Measurements from ENCODE around the gene ETV6.

Gene ETV6

DNA sequence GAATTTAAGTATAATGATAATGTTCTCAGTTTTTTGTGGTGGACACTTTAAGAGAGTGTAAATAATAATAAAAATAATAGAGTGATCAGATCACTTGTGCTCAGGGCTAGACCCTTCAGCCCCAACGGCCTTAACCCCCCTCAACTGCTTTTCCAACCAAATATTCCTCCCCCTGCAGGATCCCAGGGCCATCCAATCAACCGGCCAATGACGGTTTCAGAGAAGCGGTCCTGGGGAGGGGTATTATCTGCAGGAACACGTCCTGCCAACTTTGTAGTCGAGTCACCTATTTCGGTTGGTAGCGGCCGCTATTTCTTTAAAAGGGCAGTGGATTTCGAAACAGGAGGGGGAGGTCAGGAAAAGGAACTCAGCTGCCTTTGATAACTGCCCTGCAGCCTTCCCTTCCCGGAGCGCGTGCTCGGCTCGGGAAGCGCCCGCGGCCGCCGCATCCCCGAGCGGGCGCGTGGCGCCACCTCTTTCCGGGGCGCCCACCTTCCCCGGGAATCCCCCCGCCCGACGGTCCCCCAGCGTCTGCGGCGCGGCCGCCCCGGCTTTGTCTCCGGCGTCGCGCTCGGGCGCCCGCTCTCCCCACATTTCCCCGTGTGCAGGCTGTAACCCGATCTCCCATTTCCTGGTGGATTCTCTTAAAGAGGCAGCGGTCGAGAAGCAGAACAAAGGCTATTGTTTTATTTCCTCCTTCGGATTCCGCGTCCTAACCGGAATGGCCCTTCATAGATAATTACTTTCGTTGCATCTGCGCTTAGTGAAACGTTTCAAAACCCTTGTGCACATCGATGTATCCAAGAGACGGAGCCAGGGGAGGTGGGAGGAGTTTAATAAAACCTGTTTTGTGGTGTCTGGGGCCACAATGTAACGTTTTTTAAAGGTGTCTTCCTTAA, 711 bp upstream of the ETV6 start:
- TF ChIP-seq, protein P1, sequence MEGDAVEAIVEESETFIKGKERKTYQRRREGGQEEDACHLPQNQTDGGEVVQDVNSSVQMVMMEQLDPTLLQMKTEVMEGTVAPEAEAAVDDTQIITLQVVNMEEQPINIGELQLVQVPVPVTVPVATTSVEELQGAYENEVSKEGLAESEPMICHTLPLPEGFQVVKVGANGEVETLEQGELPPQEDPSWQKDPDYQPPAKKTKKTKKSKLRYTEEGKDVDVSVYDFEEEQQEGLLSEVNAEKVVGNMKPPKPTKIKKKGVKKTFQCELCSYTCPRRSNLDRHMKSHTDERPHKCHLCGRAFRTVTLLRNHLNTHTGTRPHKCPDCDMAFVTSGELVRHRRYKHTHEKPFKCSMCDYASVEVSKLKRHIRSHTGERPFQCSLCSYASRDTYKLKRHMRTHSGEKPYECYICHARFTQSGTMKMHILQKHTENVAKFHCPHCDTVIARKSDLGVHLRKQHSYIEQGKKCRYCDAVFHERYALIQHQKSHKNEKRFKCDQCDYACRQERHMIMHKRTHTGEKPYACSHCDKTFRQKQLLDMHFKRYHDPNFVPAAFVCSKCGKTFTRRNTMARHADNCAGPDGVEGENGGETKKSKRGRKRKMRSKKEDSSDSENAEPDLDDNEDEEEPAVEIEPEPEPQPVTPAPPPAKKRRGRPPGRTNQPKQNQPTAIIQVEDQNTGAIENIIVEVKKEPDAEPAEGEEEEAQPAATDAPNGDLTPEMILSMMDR (conservative IDR thresholded peaks at IDR 0.05): no peak

DNA sequence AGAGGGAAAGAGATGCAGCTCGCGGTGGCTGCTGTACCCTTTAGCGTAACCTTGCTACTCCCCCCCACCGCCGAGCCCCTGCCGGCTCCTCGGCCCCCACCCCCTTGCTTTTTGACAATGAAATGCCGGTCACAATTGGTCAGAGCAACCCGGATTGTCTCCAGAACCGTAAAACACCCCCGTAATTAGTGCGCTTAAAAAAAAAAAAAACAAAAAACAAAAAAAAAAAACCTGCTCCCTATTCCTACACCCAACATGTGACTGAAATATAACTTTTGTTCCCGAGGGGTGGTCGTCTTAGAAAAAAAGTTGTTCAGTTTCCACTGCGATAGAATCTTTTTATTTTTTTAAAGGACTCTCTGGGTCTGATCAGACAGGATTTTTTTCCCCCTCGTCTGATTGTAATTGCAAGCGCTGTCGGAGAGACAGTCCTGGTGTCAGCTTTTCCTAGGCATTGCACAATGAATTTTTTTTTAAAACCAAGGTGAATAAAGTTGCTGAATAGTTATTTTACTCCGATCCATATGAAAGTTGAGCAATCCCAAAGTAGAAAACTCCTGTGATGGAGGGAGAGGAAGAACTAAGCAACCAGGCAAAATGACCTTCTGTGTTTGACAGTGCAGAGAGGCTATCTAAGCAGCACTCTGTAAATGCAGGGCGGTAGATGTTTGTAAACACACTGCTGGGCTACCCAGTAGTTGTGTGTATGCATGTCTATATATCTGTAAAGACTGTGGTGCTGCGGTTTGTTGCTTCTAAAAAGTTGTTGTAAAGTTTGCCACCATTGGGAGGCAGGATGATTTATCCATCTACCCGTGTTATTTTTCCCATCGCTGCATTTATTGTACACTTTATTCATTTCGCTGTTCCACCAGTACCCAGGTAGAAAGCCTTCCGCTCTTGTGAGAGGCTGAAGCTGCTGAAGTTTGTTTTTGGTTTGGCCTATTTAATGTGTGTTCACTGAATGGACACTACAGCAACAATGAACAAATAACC, 1.1 kb downstream of the ETV6 start:
- TF ChIP-seq, protein P1 (conservative IDR thresholded peaks at IDR 0.05): peak; percentile 34
- H3K27ac ChIP-seq: peak overlapping the region; percentile 100

More for the DNA sequence above, 711 bp upstream of the ETV6 start:
- H3K27ac ChIP-seq: peak overlapping the region; percentile 100

DNA sequence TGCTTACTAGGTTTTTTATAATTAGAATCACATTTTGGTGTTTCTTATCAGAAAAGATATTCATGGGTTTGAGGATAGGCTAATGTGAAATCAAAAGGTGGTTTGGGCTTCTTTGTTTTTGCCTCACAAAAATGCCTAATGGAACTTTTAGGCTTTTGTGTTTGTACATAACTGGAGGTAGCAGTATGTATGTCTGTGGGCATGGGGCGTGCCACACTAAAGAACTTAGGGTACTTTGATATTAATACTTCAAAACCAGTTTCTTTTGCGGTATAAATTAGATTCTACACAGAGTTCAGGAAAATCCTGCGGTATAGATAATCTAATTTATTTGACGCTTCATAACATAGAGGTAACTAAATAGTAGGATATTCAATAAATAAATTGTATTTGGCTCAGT, 1.9 kb downstream of the ETV6 start:
- H3K27ac ChIP-seq: peak overlapping the region; percentile 100
- TF ChIP-seq, protein P1 (conservative IDR thresholded peaks at IDR 0.05): no peak

GRCh38 chr12:11651785-11652184, 2.3 kb downstream of the ETV6 start:
- TF ChIP-seq, protein P1 (conservative IDR thresholded peaks at IDR 0.05): no peak
- no peak overlapping the region for H3K27ac ChIP-seq

GRCh38 chr12:11652351-11653040, 3.0 kb downstream of the ETV6 start:
- TF ChIP-seq, protein P1 (conservative IDR thresholded peaks at IDR 0.05): no peak
- H3K27ac ChIP-seq: no peak overlapping the region

DNA sequence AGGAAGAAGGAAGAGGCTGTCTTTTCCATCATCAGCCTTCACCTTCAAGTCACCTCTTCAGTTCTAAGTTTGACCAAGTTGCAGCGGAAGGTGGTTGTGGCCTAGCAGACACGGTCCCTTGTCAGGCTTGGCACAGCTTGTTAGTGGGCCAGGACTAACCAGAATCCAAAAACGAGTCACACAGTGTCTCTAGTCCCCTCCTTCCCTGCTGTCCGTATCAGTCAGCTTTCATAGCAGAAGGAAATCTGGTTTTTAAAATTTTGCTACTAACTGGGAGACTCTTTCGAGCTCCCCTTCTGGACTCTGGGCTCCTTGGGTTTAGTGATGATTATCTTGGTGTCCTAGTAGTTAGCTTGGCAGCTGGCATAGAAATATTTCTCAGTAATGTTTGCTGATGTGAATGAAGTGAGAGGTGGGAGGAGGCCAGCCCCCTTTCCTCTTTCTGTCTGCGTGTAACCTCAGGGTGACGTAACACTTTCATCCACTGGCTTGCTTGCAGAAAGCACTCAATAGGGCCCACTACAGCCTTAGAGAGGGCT, 3.8 kb downstream of the ETV6 start:
- TF ChIP-seq, protein P1 (conservative IDR thresholded peaks at IDR 0.05): no peak
- H3K27ac ChIP-seq: no peak overlapping the region
